GM12873 (cell line): ENCODE results near the gene NHSL2.

Experiments used
- TF ChIP-seq, protein P1 (sequence below): IDR thresholded peaks from 2 replicates; pipeline ENCODE4 v1.5.1; 2012; ENCODE audit warnings: low read depth, mild to moderate bottlenecking, moderate library complexity, low read length, control low read depth; ENCODE audit not compliant: insufficient read depth; ENCODE audit errors: missing control alignments

Gene NHSL2

DNA sequence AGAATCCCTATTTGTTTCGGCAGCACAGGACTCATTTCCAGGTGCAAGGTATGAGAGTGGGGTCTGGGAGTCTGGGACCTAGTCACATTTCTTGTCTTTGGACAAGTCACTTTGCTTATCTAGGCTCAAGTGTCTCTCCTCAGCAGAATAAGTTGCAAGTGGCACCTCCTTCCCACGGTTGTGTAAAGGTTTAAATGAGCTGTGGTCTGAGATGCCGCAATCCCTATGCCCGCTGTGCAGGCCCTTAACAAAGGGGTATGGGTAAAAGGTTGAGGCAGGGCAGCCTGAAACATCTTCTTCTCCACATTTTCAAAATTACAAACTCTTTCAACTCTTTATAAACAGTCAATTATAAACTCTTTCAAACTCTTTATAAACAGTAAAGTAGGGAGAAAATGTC, 127.4 kb downstream of the NHSL2 start:
- TF ChIP-seq, protein P1, sequence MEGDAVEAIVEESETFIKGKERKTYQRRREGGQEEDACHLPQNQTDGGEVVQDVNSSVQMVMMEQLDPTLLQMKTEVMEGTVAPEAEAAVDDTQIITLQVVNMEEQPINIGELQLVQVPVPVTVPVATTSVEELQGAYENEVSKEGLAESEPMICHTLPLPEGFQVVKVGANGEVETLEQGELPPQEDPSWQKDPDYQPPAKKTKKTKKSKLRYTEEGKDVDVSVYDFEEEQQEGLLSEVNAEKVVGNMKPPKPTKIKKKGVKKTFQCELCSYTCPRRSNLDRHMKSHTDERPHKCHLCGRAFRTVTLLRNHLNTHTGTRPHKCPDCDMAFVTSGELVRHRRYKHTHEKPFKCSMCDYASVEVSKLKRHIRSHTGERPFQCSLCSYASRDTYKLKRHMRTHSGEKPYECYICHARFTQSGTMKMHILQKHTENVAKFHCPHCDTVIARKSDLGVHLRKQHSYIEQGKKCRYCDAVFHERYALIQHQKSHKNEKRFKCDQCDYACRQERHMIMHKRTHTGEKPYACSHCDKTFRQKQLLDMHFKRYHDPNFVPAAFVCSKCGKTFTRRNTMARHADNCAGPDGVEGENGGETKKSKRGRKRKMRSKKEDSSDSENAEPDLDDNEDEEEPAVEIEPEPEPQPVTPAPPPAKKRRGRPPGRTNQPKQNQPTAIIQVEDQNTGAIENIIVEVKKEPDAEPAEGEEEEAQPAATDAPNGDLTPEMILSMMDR: no peak

DNA sequence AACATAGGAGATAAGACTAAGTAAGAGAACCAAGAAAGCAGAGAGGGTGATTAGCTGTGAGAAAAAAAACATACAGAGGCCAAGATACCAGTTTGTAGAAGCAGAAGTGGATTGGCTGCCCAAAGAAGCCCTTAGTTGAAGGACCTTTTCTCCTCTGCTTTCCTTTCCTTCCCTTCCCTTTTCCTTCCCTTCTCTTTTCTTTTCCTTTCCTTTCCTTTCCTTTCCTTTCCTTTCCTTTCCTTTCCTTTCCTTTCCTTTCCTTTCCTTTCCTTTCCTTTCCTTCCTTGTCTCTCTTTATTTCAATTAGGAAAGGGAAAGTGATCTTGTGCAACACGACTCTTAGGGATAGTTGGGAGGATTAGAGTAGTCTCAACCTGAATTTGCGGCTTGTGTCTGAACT, 128.2 kb downstream of the NHSL2 start:
- TF ChIP-seq, protein P1: no peak

DNA sequence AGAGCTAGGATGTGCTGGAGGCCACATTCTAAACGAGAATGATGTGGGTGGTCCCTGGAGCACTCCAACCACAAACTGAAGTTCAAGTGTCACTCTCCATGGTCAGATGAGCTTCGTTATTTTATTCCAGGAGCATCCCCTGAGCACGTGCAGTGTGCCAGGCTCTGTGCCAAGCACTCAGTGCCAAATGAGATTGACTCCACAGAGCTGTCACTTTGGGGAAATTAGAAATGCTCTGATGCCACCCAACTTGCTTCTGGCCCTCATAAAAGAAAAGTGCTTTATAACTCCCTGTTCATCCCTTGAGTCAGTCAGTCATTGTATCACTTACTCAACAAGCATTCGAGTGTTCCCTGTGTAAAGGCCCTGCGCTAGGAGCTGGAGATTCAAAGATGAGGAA, 129.9 kb downstream of the NHSL2 start:
- TF ChIP-seq, protein P1: no peak

DNA sequence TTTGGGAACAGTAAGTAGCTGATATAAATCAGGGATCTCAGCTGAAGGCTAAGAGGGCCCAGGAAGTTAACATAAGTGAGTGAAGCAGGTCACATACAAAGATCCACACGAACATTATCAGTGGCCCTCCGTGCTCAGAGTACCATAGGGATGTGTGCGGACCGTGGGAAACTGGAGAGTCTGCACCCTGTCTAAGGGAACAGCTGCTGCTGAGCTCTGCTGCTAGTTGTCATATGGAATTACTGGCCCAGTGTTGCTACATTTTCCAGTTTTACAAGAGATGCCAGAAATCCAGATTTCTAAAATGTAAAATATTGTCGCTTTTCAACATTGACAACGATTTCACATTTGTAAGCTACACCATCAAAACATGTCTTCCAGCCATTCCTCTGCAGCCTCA, 130.5 kb downstream of the NHSL2 start:
- TF ChIP-seq, protein P1: no peak

DNA sequence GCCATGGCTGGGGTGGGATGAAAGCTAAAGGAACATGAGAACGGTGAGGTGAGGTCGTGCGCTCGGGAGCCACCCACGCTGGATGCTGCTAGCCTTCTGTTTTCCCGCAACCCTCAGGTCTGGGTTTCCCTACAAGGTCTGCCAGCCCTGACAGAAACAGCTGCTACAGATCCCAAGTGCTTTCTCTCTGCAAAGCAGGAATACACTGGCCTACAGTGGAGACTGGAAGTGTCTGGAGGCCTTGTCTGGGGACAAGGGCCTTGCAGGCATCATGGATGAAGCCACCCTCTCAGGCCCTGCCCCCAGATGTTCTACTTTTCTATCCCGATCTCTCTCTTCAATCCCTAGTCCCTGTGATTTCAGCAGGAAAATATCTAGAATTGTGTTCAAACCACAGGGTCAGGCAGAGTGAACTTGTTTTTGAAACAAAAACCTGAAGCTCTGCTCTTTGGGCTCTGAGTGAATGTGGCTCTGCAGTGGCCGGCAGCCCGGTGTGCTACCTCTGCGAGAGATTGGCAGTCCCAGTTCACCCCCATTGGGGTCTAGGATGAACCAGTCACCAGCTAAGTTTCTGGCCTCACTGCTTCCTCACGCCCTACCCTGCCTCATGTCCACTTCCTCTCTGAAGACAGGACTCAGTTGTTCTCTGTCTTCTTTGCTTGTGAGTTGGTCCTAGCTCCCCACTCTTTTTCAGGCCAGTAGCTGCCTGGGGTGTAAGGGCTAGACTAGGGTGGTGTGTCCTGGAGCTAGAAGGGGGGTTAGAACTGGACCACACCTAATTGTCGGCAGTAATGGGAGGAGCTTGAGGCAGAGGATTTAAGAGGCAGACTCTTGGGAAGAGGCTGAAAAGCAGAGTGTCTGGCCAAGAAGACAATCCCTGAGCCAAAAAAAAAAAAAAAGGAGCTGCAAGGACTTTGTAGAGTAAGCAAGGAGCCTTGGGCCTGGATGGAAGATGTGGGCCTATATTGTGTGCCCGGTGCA, 131.5 kb downstream of the NHSL2 start:
- TF ChIP-seq, protein P1: no peak

DNA sequence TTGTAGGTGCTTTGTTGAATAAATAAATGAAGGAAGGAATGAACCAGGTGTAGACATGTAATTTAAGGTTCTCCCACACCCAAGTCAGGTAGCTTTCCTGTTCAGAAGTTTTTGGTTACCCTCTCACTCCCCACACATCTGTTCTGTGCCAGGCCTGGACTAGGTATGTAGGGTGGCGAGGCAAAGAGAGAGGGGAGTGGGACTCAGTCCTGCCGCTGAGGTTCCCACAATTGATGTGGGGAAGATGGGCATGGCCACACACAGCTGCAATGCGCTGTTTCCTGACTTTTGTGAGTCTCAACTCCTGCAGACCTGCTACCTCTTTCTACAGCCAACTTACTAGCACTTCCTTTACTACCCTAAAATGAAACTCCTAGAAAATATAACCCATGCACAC, 132.2 kb downstream of the NHSL2 start:
- TF ChIP-seq, protein P1: no peak

DNA sequence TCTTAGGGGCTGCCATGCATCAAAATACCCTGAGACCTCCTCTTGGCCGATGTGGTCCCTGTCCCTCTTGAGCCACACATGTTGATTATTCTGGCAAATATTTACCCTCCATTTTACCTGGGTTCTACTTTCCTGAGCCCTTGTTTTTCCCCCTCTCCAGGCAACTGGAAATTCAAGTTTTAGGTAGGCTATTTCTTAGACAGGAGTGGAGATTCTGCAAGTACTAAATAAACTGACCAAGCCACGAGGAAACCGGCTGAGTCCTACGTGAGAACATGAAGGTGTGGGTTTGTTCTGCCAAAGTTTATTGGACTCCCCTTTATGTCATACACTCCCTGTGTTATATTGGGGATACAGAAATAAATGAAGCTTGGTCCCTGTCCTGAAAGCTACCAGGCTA, 133.0 kb downstream of the NHSL2 start:
- TF ChIP-seq, protein P1: no peak
